Purkinje cell (primary cell): ENCODE data around the gene ZNF560. TPM values are rescaled to one million over a fixed set of nuclear protein-coding genes. Genes with fewer than 3 reads are reported as not detected.

Source experiments
- polyA plus RNA-seq: library from polyadenylated mRNA; unstranded; fragments of >200 nt; fragmentation: Nextera tagmentation; gene quantifications from 2 replicates; pipeline ENCODE4 v1.2.1, GENCODE V29; 2014

ZNF560 gene
- not detected in 2 replicates for polyA plus RNA-seq

GRCh38 chr19:9498183-9498902 is at the start of gene ZNF560:
TSS of gene ZNF560 (minus strand) at chr19:9498616. CDS start at chr19:9475313, 23,303 bp downstream.

DNA sequence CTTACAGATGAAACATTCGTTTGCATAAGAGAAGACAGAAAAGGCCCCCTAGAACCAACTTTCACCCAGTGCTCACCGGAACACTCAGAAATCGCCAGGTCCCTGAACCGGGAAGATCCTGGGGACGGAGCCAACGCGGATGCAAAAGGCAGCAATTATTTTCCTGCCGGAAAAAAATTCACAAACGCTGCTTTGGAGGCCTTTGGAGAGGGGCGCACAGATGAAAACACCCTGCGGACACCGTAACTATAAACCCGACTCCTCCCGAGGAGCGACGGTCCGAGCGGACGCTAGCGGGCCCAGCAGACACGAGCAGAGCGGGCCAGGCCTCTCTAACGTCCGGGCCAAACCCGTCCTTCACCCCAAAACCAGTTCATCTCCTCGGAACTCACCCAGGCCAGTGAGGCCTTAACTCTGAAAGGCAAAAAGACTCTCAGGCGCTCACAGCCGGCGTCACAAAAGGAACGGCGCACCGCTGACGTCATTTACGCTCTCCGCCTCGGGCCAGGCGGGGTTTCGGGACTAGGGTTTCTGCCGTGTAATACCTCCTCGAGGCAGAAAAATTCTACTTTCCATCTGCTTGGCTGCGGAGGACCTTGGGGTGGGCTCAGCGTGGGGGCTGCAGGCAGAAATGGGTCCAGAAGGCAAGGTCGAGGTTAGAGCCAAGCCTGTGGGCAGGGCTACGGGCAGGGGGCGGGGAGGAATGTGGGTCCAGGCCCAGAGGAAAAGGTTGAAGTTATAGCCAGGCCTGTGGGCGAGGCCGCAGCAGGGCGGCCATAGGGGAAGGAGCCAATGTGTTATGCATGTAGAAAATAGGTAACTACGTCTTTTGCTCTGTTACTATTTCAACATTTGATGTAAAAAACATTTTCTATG is 40.0 kb upstream of the ZNF560 start, which contains the start of gene ZNF426:
Gene ZNF426, minus strand, starts transcription at position 463 of the 876 bp plus-strand sequence. CDS start 2,413 bp downstream, outside the sequence.

GRCh38 chr19:9435279-9436268 is 62.8 kb downstream of the ZNF560 start, which contains the start of gene ZNF266:
TSS of gene ZNF266 (minus strand) at chr19:9435573. CDS start at chr19:9420089, 15,484 bp downstream.

Other genes starting within 250 kb of the ZNF560 start
- gene OR7E24, start 247.7 kb downstream of the ZNF560 start, polyA plus RNA-seq: not detected in 2 replicates
- gene ZNF699, start 188.8 kb downstream of the ZNF560 start, polyA plus RNA-seq: 1.2 TPM in 2 replicates
- 10.2 and 19.0 TPM in 2 replicates for gene ZNF559, start 174.4 kb downstream of the ZNF560 start, polyA plus RNA-seq
- 10.9 and 11.7 TPM in 2 replicates for gene ZNF177, start 135.6 kb downstream of the ZNF560 start, polyA plus RNA-seq
- 6.6 and 8.7 TPM in 2 replicates for gene ZNF266, start 63.0 kb downstream of the ZNF560 start, polyA plus RNA-seq
- gene ZNF426, start 40.0 kb upstream of the ZNF560 start, polyA plus RNA-seq: 5.7 and 7.9 TPM in 2 replicates
- 10.3 and 10.9 TPM in 2 replicates for gene ZNF121, start 85.9 kb upstream of the ZNF560 start, polyA plus RNA-seq
- gene ZNF561, start 122.6 kb upstream of the ZNF560 start, polyA plus RNA-seq: 6.9 TPM in 2 replicates
- 2.9 and 8.1 TPM in 2 replicates for gene ZNF562, start 176.5 kb upstream of the ZNF560 start, polyA plus RNA-seq